GM12878 (cell line): ENCODE data around the gene OOSP3. TPM values are rescaled to one million over a fixed set of nuclear protein-coding genes. Genes with fewer than 3 reads are reported as not detected.

Experiments
- ATAC-seq: fragments of 200-7000 bp; cut with Tn5 transposase; 3 replicates; pipeline ENCODE4 v1.9.1; 2020; ENCODE audit warnings: mild to moderate bottlenecking, moderate library complexity
- BruUV-seq: library from RNA; stranded (reverse); fragments of 400-500 nt; replicated peaks from 2 replicates; lab custom pipeline; 2021; lab: Mats Ljungman, UMichigan
- CTCF ChIA-PET: fragments of 300-600 bp; sonication (Branson Sonifier 250); formaldehyde crosslinking; extraction: SDS; loops from one replicate; lab custom pipeline; 2021; ENCODE audit warnings: inconsistent platforms; lab: Yijun Ruan, JAX
- POLR2A ChIA-PET: fragments of 350-600 bp; formaldehyde crosslinking; extraction: SDS; loops from one replicate; lab custom pipeline; 2021; ENCODE audit warnings: inconsistent platforms; lab: Charles Lee
- RAD21 ChIA-PET: fragments of 300-600 bp; sonication (Branson Sonifier 250); formaldehyde crosslinking; loops from one replicate; lab custom pipeline; 2023; ENCODE audit warnings: antibody characterized with exemption; ENCODE audit not compliant: unreplicated experiment; lab: Charles Lee
- SMC1A ChIA-PET: fragments of 300-600 bp; sonication (Branson Sonifier 250); formaldehyde crosslinking; loops from one replicate; lab custom pipeline; 2023; ENCODE audit not compliant: unreplicated experiment, uncharacterized antibody; lab: Charles Lee
- DNase-seq: peaks from one replicate; pipeline ENCODE4 v3.0.0-alpha.2; 2011; ENCODE audit warnings: low read depth, low spot score
- FAIRE-seq: peaks from 3 replicates; lab custom pipeline; 2011; peaks lifted over from hg19 to GRCh38; lab: Jason Lieb, UNC
- H2AFZ ChIP-seq: 2 replicates; pipeline ENCODE4 v1.6.0; 2011; ENCODE audit warnings: low read depth, low read length, control low read depth; ENCODE audit not compliant: control insufficient read depth
- H3K27ac ChIP-seq: 2 replicates; pipeline ENCODE4 v1.5.1; 2011; ENCODE audit warnings: control low read depth; ENCODE audit not compliant: control insufficient read depth, insufficient read depth
- H3K27me3 ChIP-seq, 2 experiments: replicated peaks in 1 of 2; 2 replicates each; pipeline versions ENCODE4 v1.6.0 to v1.6.1; 2011; ENCODE audit warnings: low read length in 1 of 2; ENCODE audit not compliant: control insufficient read depth in 2 of 2, insufficient read depth in 2 of 2
- H3K36me3 ChIP-seq, 2 experiments: 2 replicates each; pipeline ENCODE4 v1.5.1; 2011; ENCODE audit warnings: low read length in 1 of 2; ENCODE audit not compliant: control insufficient read depth in 2 of 2, insufficient read depth in 2 of 2
- H3K4me1 ChIP-seq: 2 replicates; pipeline ENCODE4 v1.6.1; 2011; ENCODE audit warnings: mild to moderate bottlenecking, low read length, moderate library complexity, mixed read lengths; ENCODE audit not compliant: control insufficient read depth, insufficient read depth
- H3K4me2 ChIP-seq: 2 replicates; pipeline ENCODE4 v1.6.0; 2011; ENCODE audit warnings: control low read depth; ENCODE audit not compliant: control insufficient read depth, insufficient read depth
- H3K4me3 ChIP-seq: fragments of 200-600 bp; sonication (generic); 2 replicates; pipeline ENCODE4 v1.5.1; 2016
- H3K79me2 ChIP-seq: 2 replicates; pipeline ENCODE4 v1.6.0; 2011; ENCODE audit warnings: low read length; ENCODE audit not compliant: control insufficient read depth, insufficient read depth
- H3K9ac ChIP-seq: 2 replicates; pipeline ENCODE4 v1.8.0; 2011; ENCODE audit warnings: low read length, control low read depth, mixed read lengths; ENCODE audit not compliant: control insufficient read depth, insufficient read depth
- H3K9me3 ChIP-seq: replicated peaks from 3 replicates; pipeline ENCODE4 v1.5.1; 2011; ENCODE audit warnings: mild to moderate bottlenecking, low read length; ENCODE audit not compliant: control insufficient read depth, insufficient read depth
- H4K20me1 ChIP-seq: 2 replicates; pipeline ENCODE4 v1.6.0; 2011; ENCODE audit not compliant: control insufficient read depth, insufficient read depth
- BHLHE40 ChIP-seq, 2 experiments: fragments of 450-650 bp in 1 of 2; IDR thresholded peaks; 2 replicates each; pipeline ENCODE4 v1.6.1; 2011 to 2017; ENCODE audit warnings: low read depth in 2 of 2, borderline replicate concordance in 1 of 2, improper control_type of control experiment in 1 of 2, low read length in 1 of 2, mild to moderate bottlenecking in 1 of 2
- BRCA1 ChIP-seq: IDR thresholded peaks from 2 replicates; pipeline ENCODE4 v1.6.1; 2011; ENCODE audit warnings: low read depth, low read length, improper control_type of control experiment
- CEBPZ ChIP-seq: fragments of 150-350 bp; IDR thresholded peaks from 2 replicates; pipeline ENCODE4 v1.6.1; 2016; ENCODE audit warnings: low read depth, low read length
- E4F1 ChIP-seq: fragments of 450-650 bp; IDR thresholded peaks from 2 replicates; pipeline ENCODE4 v1.6.1; 2018; ENCODE audit warnings: borderline replicate concordance, mild to moderate bottlenecking; ENCODE audit not compliant: partially characterized antibody
- EED ChIP-seq: sonication (generic); IDR thresholded peaks from 2 replicates; pipeline ENCODE4 v1.6.1; 2016; ENCODE audit warnings: antibody characterized with exemption, low read depth
- HSF1 ChIP-seq: fragments of 150-350 bp; IDR thresholded peaks from 2 replicates; pipeline ENCODE4 v1.6.1; 2014; ENCODE audit warnings: mild to moderate bottlenecking, low read depth, low read length
- MTA3 ChIP-seq: IDR thresholded peaks from 2 replicates; pipeline ENCODE4 v1.6.1; 2012; ENCODE audit warnings: low read length, inconsistent platforms, borderline replicate concordance
- NR2C1 ChIP-seq: fragments of 450-650 bp; IDR thresholded peaks from 2 replicates; pipeline ENCODE4 v1.6.1; 2017; ENCODE audit warnings: antibody characterized with exemption, mild to moderate bottlenecking, moderate library complexity
- NR2C2 ChIP-seq: IDR thresholded peaks from 2 replicates; pipeline ENCODE4 v1.6.1; 2011; ENCODE audit warnings: borderline replicate concordance, low read depth; ENCODE audit not compliant: control insufficient read depth, insufficient read length
- SMC3 ChIP-seq: IDR thresholded peaks from 2 replicates; pipeline ENCODE4 v1.6.1; 2011; ENCODE audit warnings: low read length, improper control_type of control experiment, borderline replicate concordance
- STAT3 ChIP-seq: IDR thresholded peaks from 2 replicates; pipeline ENCODE4 v1.6.1; 2011; ENCODE audit warnings: low read depth, low read length, improper control_type of control experiment
- SUPT20H ChIP-seq: IDR thresholded peaks from 2 replicates; pipeline ENCODE4 v1.6.1; 2011; ENCODE audit warnings: low read depth, mild to moderate bottlenecking, low read length, moderate library complexity, borderline replicate concordance; ENCODE audit not compliant: control insufficient read depth
- TBL1XR1 ChIP-seq: IDR thresholded peaks from 2 replicates; pipeline ENCODE4 v1.6.1; 2012; ENCODE audit warnings: low read depth, low read length, improper control_type of control experiment
- ZNF622 ChIP-seq: fragments of 450-650 bp; IDR thresholded peaks from 2 replicates; pipeline ENCODE4 v1.6.1; 2017; ENCODE audit warnings: mild to moderate bottlenecking, inconsistent platforms
- WGBS: methylation state at CpG from one replicate; pipeline ENCODE4 v1.1.6; 2016; ENCODE audit warnings: low lambda C conversion rate; ENCODE audit not compliant: insufficient replicate concordance, insufficient coverage; ENCODE audit errors: missing lambda C conversion rate; 5-methylcytosine and 5-hydroxymethylcytosine counted together
- in situ Hi-C: fragments of 300-500 bp; cut with MboI; formaldehyde crosslinking; loops from 9 replicates; pipeline ENCODE4 v1.14.3; 2018; ENCODE audit warnings: mixed read lengths
- intact Hi-C: fragments of 100-400 bp; cut with micrococcal nuclease; formaldehyde crosslinking; loops from one replicate; pipeline ENCODE4 v1.14.2; 2022; ENCODE audit not compliant: unreplicated experiment
- polyA plus RNA-seq, 11 experiments: library from polyadenylated mRNA; depleted of rRNA in 4 of 11; unstranded in 6 of 11; stranded (reverse) in 5 of 11; fragments of >200 nt; fragmentation: Nextera tagmentation in 4 of 11; fragmentation: Illumina TruSeq in 1 of 11; extraction: Ambion mirVana in 4 of 11; extraction: Trizol in 1 of 11; gene quantifications; 1 replicate in 1 of 11; 2 replicates in 10 of 11; pipeline versions ENCODE4 v1.2.1 to v1.2.3, GENCODE V29; 2011 to 2016; ENCODE audit warnings: inconsistent platforms in 2 of 11, missing spikeins in 2 of 11, low read depth in 1 of 11
- total RNA-seq, 4 experiments: library from RNA; depleted of rRNA in 3 of 4; stranded (reverse); fragments of >200 nt in 3 of 4; fragmentation: Illumina TruSeq in 1 of 4; extraction: Trizol in 1 of 4; gene quantifications; 2 replicates each; pipeline versions ENCODE4 v1.2.1 to v1.2.3, GENCODE V29; 2013 to 2021

The OOSP3 gene
- total and polyA plus RNA-seq, 10 of the 15 experiments (the other 5 are each of a cell fraction or from before 2014, with no cell fraction given): 0.07 TPM; not detected in 9

- no peak for TF ChIP-seq MTA3
- no peak for TF ChIP-seq HSF1
- TF ChIP-seq EED: no peak
- TF ChIP-seq TBL1XR1: no peak
- TF ChIP-seq ZNF622: no peak
- no peak for TF ChIP-seq BRCA1
- TF ChIP-seq SUPT20H: no peak
- no peak for TF ChIP-seq NR2C1
- no peak for TF ChIP-seq BHLHE40 (IDR thresholded peaks at IDR 0.05; ENCODE audit: borderline replicate concordance in 1 of 2, low read depth in 2 of 2, low read length in 1 of 2)
- TF ChIP-seq NR2C2: no peak
Measured at GRCh38 chr11:59894616-59895015, 16.0 kb downstream of the OOSP3 start (continued).

- POLR2A ChIA-PET: no interaction called here
- Histone ChIP-seq H4K20me1 (no peaks in the 10 kb centered on the region), H3K36me3 (no peaks in the 10 kb centered on the region), H3K27ac (no peak overlapping the region), H3K4me3 (no peak overlapping the region), H2AFZ (no peak overlapping the region), H3K27me3 (no peaks in the 10 kb centered on the region), H3K9me3 (no peaks in the 10 kb centered on the region), H3K9ac (no peak overlapping the region), H3K79me2 (no peaks in the 10 kb centered on the region), H3K4me2 (no peak overlapping the region), H3K4me1 (no peaks in the 10 kb centered on the region)
- intact Hi-C loops (no loop called here), in situ Hi-C loops (no loop called here)
- no peak for ATAC-seq
- SMC1A ChIA-PET: no interaction called here
- no peak for DNase-seq
- RAD21 ChIA-PET: no interaction called here
- BruUV-seq: no TSS peak
- CTCF ChIA-PET: no interaction called here
- FAIRE-seq: no peak
- WGBS: 86% methylated on average over 27 of the region's 31 CpGs
- TF ChIP-seq CEBPZ (no peak), STAT3 (no peak), SMC3 (no peak), E4F1 (no peak)
Measured at GRCh38 chr11:59898046-59898445, 19.5 kb downstream of the OOSP3 start.
